DMS 273 treated with DMSO at 0.1 percent for 48 hours (cell line): ENCODE results near the gene KANSL1.

ENCODE experiments used
- DNase-seq: peaks from one replicate; lab custom pipeline; 2025; lab: John Stamatoyannopoulos, UW

KANSL1 gene

GRCh38 chr17:46166692-46167249 lies 26.5 kb downstream of the KANSL1 start:
- no peak for DNase-seq

- no peak for DNase-seq
Measured at GRCh38 chr17:46163929-46164594, 29.2 kb downstream of the KANSL1 start.

GRCh38 chr17:46163316-46163715 lies 29.9 kb downstream of the KANSL1 start:
- DNase-seq: no peak

GRCh38 chr17:46162866-46163265 lies 30.4 kb downstream of the KANSL1 start:
- DNase-seq: no peak

GRCh38 chr17:46160169-46160568 lies 33.1 kb downstream of the KANSL1 start:
- no peak for DNase-seq

GRCh38 chr17:46159686-46160085 lies 33.5 kb downstream of the KANSL1 start:
- no peak for DNase-seq

- peak; percentile 30 for DNase-seq
Measured at GRCh38 chr17:46158323-46159296, 34.6 kb downstream of the KANSL1 start.

- no peak for DNase-seq
Measured at GRCh38 chr17:46157443-46158062, 35.7 kb downstream of the KANSL1 start.

GRCh38 chr17:46154151-46154816 lies 38.9 kb downstream of the KANSL1 start:
- no peak for DNase-seq

- DNase-seq: no peak
Measured at GRCh38 chr17:46152423-46152822, 40.8 kb downstream of the KANSL1 start.

GRCh38 chr17:46151762-46152161 lies 41.5 kb downstream of the KANSL1 start:
- no peak for DNase-seq

- DNase-seq: no peak
Measured at GRCh38 chr17:46150216-46150963, 42.8 kb downstream of the KANSL1 start.

- no peak for DNase-seq
Measured at GRCh38 chr17:46148247-46148646, 45.0 kb downstream of the KANSL1 start.

- DNase-seq: no peak
Measured at GRCh38 chr17:46147296-46147695, 45.9 kb downstream of the KANSL1 start.

GRCh38 chr17:46144246-46144645 lies 49.0 kb downstream of the KANSL1 start:
- no peak for DNase-seq

GRCh38 chr17:46143827-46144236 lies 49.4 kb downstream of the KANSL1 start:
- DNase-seq: no peak

GRCh38 chr17:46141645-46142044 lies 51.6 kb downstream of the KANSL1 start:
- no peak for DNase-seq

GRCh38 chr17:46140645-46141197 lies 52.5 kb downstream of the KANSL1 start:
- no peak for DNase-seq

GRCh38 chr17:46139432-46140210 lies 53.6 kb downstream of the KANSL1 start:
- DNase-seq: no peak

- DNase-seq: no peak
Measured at GRCh38 chr17:46138473-46138872, 54.8 kb downstream of the KANSL1 start.
